ENCODE measurements around the gene FGF18.
"Not testable (repeated sequence)": the region's sequence is repeated elsewhere in the genome, so short reads cannot be mapped to it uniquely, and the experiment has no call there.

GRCh38 chr5:171413993-171414392 lies 5.5 kb upstream of the FGF18 start:
- TF ChIP-seq IRF1 (CRISPR knock-in tag; IDR thresholded peaks at IDR 0.05; ENCODE audit: borderline replicate concordance); CBFB (CRISPR knock-in tag; IDR thresholded peaks at IDR 0.05); SREBF2 (CRISPR knock-in tag; IDR thresholded peaks at IDR 0.05); HDGF (IDR thresholded peaks at IDR 0.05); MYC (IDR thresholded peaks at IDR 0.05; ENCODE audit: low read depth, low read length); MYC (CRISPR knock-in tag; IDR thresholded peaks at IDR 0.05; ENCODE audit: borderline replicate concordance, low read depth); CTCF (IDR thresholded peaks at IDR 0.05 in 2 of 3, conservative IDR thresholded peaks at IDR 0.05 in 1 of 3; ENCODE audit: insufficient read depth in 2 of 3, low read depth in 1 of 3, low read length in 3 of 3); E2F4 (CRISPR knock-in tag; IDR thresholded peaks at IDR 0.05; ENCODE audit: low read depth); POLR2A (conservative IDR thresholded peaks at IDR 0.05); RFX5 (IDR thresholded peaks at IDR 0.05; ENCODE audit: low read depth, low read length); YBX1 (IDR thresholded peaks at IDR 0.05); ATF1 (CRISPR knock-in tag; IDR thresholded peaks at IDR 0.05); ATF1 (tag; IDR thresholded peaks at IDR 0.05); FOXA1 (IDR thresholded peaks at IDR 0.05; ENCODE audit: borderline replicate concordance); POLR2H (tag; IDR thresholded peaks at IDR 0.05; ENCODE audit: low read depth); SMARCB1 (IDR thresholded peaks at IDR 0.05; ENCODE audit: insufficient read length, low read depth): not testable (repeated sequence)
